ENCODE measurements around the gene SEPTIN10.

GRCh38 chr2:109519513-109519912 is 94.3 kb downstream of the SEPTIN10 start:
- TF ChIP-seq GATA3 (IDR thresholded peaks at IDR 0.05; ENCODE audit: low read depth, low read length) = no peak
- no peak for TF ChIP-seq GATA2 (IDR thresholded peaks at IDR 0.05; ENCODE audit: low read depth, low read length)

All from SH-SY5Y (cell line).